ENCODE measurements around the gene PBX1.

PBX1 gene

DNA sequence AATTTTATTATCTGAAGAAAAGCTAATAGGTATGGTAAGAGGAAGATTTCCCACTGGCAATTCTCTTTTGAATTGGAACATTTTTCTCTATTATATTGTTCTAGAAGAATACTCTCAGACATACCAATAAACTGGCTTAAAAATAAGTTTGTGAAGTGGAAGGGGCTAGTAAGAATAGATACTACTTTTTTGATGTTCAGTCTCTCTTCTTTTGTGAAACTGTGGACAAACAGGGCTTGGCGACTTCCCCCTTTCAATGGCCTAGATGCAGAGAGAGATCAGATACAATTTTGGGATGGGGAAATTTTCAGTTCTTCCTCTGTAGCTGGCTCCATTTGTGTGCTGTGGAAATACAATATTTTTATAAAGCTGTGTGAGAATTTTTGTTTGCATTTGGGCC lies 2.5 kb downstream of the PBX1 start:
- Histone ChIP-seq H3K4me1 (ENCODE audit: low read length) (0 out of 2 replicates have a peak, but pooled peaks cover 2% of the 10 kb centered on the region), H3K36me3 (replicated peaks; ENCODE audit: low read depth, low read length) (no peaks in the 10 kb centered on the region), H2AFZ (ENCODE audit: low read depth, low read length) (no peak overlapping the region), H3K4me3 (ENCODE audit: low read length) (no peak overlapping the region), H3K9ac (ENCODE audit: low read length) (no peak overlapping the region), H3K27me3 (ENCODE audit: low read depth, low read length) (peaks cover 13% of the 10 kb centered on the region), H3K27ac (ENCODE audit: low read length) (no peak overlapping the region), H3K9me3 (ENCODE audit: insufficient read depth, low read length) (no peaks in the 10 kb centered on the region), H4K20me1 (ENCODE audit: insufficient read depth, low read length) (no peaks in the 10 kb centered on the region), H3K4me2 (ENCODE audit: low read length) (no peak overlapping the region), H3K79me2 (ENCODE audit: low read length) (no peaks in the 10 kb centered on the region)
- TF ChIP-seq, protein P1, sequence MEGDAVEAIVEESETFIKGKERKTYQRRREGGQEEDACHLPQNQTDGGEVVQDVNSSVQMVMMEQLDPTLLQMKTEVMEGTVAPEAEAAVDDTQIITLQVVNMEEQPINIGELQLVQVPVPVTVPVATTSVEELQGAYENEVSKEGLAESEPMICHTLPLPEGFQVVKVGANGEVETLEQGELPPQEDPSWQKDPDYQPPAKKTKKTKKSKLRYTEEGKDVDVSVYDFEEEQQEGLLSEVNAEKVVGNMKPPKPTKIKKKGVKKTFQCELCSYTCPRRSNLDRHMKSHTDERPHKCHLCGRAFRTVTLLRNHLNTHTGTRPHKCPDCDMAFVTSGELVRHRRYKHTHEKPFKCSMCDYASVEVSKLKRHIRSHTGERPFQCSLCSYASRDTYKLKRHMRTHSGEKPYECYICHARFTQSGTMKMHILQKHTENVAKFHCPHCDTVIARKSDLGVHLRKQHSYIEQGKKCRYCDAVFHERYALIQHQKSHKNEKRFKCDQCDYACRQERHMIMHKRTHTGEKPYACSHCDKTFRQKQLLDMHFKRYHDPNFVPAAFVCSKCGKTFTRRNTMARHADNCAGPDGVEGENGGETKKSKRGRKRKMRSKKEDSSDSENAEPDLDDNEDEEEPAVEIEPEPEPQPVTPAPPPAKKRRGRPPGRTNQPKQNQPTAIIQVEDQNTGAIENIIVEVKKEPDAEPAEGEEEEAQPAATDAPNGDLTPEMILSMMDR (IDR thresholded peaks at IDR 0.05; ENCODE audit: low read depth, low read length) = no peak
- no peak for TF ChIP-seq EZH2phosphoT487 (IDR thresholded peaks at IDR 0.05; ENCODE audit: low read depth)

DNA sequence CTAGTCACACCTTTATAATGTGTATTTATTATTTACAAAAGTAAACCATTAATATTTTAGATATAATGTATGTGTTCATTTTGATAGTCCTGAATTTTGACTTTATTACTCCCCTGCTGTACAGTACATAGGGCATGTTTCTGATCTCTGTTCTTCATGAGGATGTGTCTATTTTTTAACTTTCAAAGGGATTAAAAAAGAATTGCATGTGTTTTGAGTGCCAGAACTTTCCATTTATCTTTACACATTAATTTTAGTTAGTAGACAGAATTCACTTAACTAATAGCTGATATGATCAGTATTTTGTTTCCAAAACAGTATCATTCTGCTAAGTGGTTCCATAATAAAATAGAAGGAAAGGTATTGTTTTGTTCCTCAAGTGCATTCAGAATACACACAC lies 3.1 kb downstream of the PBX1 start:
- Histone ChIP-seq H3K27ac (ENCODE audit: low read length) (no peak overlapping the region), H3K9ac (ENCODE audit: low read length) (no peak overlapping the region), H3K4me3 (ENCODE audit: low read length) (no peak overlapping the region), H3K4me1 (ENCODE audit: low read length) (0 out of 2 replicates have a peak, but pooled peaks cover 2% of the 10 kb centered on the region), H3K79me2 (ENCODE audit: low read length) (no peaks in the 10 kb centered on the region), H3K9me3 (ENCODE audit: insufficient read depth, low read length) (no peaks in the 10 kb centered on the region), H3K36me3 (replicated peaks; ENCODE audit: low read depth, low read length) (no peaks in the 10 kb centered on the region), H2AFZ (ENCODE audit: low read depth, low read length) (no peak overlapping the region), H3K27me3 (ENCODE audit: low read depth, low read length) (peaks cover 13% of the 10 kb centered on the region), H3K4me2 (ENCODE audit: low read length) (no peak overlapping the region), H4K20me1 (ENCODE audit: insufficient read depth, low read length) (no peaks in the 10 kb centered on the region)
- TF ChIP-seq, protein P1 (IDR thresholded peaks at IDR 0.05; ENCODE audit: low read depth, low read length) = no peak
- TF ChIP-seq EZH2phosphoT487 (IDR thresholded peaks at IDR 0.05; ENCODE audit: low read depth) = no peak

DNA sequence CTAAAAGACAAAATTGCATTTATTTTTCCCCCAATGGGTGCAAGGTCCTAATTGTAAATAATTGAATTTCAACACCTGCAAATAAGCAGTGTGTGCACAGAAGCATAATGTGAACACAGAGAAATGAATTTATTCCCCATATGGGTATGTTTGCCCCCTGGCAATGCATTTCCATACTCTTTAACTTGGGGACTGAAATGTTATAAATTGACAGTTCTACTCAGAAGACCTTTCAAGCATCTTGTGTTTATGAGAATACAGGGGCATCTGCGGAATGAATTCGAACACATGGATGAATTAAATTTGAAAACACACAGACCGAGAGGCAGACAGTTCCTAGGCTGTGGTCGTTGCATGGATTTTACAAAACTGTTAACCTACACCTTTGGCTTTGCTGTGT lies 3.5 kb downstream of the PBX1 start:
- TF ChIP-seq, protein P1 (IDR thresholded peaks at IDR 0.05; ENCODE audit: low read depth, low read length) = no peak
- TF ChIP-seq EZH2phosphoT487 (IDR thresholded peaks at IDR 0.05; ENCODE audit: low read depth) = no peak
- Histone ChIP-seq H2AFZ (ENCODE audit: low read depth, low read length) (no peak overlapping the region), H3K4me2 (ENCODE audit: low read length) (no peak overlapping the region)

DNA sequence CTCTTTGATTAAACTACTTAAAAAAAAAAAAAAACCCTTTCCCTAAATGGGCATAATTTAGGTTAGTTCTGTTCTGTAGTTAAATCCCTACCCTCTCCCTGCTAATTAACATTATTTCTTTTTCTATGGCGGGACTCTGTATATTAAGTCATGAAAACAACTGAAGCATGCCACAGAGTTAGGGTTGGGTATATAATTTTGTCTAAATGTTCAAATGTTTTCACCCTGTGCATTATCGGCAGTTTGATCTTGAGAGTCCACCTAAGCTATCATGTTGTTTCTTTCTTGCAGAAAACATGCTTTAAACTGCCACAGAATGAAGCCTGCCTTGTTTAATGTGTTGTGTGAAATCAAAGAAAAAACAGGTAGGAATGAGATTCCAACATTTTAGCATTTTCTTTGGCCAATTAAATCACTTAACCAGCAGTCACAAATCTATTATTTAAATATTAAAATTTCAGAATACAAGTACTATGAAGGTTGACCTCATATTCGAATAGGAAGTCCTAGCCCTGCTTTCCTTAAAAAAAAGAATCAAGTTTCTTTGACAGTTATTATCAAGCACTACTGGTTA lies 4.0 kb downstream of the PBX1 start:
- no peak overlapping the region for H3K4me3 ChIP-seq (ENCODE audit: low read length)
- no peak overlapping the region for H2AFZ ChIP-seq (ENCODE audit: low read depth, low read length)
- H3K27ac ChIP-seq (ENCODE audit: low read length) = no peak overlapping the region
- H3K79me2 ChIP-seq (ENCODE audit: low read length) = no peaks in the 10 kb centered on the region
- H4K20me1 ChIP-seq (ENCODE audit: insufficient read depth, low read length) = no peaks in the 10 kb centered on the region
- 0 out of 2 replicates have a peak, but pooled peaks cover 2% of the 10 kb centered on the region for H3K4me1 ChIP-seq (ENCODE audit: low read length)
- TF ChIP-seq, protein P1 (IDR thresholded peaks at IDR 0.05; ENCODE audit: low read depth, low read length) = no peak
- TF ChIP-seq EZH2phosphoT487 (IDR thresholded peaks at IDR 0.05; ENCODE audit: low read depth) = no peak
- no peak overlapping the region for H3K4me2 ChIP-seq (ENCODE audit: low read length)
- no peak overlapping the region for H3K9ac ChIP-seq (ENCODE audit: low read length)
- H3K27me3 ChIP-seq (ENCODE audit: low read depth, low read length) = peaks cover 13% of the 10 kb centered on the region
- no peaks in the 10 kb centered on the region for H3K36me3 ChIP-seq (replicated peaks; ENCODE audit: low read depth, low read length)
- H3K9me3 ChIP-seq (ENCODE audit: insufficient read depth, low read length) = no peaks in the 10 kb centered on the region

More for the DNA sequence above, 3.5 kb downstream of the PBX1 start:
- H4K20me1 ChIP-seq (ENCODE audit: insufficient read depth, low read length) = no peaks in the 10 kb centered on the region
- no peak overlapping the region for H3K4me3 ChIP-seq (ENCODE audit: low read length)
- H3K27ac ChIP-seq (ENCODE audit: low read length) = no peak overlapping the region
- no peak overlapping the region for H3K9ac ChIP-seq (ENCODE audit: low read length)
- no peaks in the 10 kb centered on the region for H3K36me3 ChIP-seq (replicated peaks; ENCODE audit: low read depth, low read length)
- H3K9me3 ChIP-seq (ENCODE audit: insufficient read depth, low read length) = no peaks in the 10 kb centered on the region
- peaks cover 13% of the 10 kb centered on the region for H3K27me3 ChIP-seq (ENCODE audit: low read depth, low read length)
- H3K79me2 ChIP-seq (ENCODE audit: low read length) = no peaks in the 10 kb centered on the region
- H3K4me1 ChIP-seq (ENCODE audit: low read length) = 0 out of 2 replicates have a peak, but pooled peaks cover 2% of the 10 kb centered on the region

Measured in OCI-LY3 (cell line).